ENCODE data around the gene POLRMT.
"Not testable (repeated sequence)": the region's sequence is repeated elsewhere in the genome, so short reads cannot be mapped to it uniquely, and the experiment has no call there.

DNA sequence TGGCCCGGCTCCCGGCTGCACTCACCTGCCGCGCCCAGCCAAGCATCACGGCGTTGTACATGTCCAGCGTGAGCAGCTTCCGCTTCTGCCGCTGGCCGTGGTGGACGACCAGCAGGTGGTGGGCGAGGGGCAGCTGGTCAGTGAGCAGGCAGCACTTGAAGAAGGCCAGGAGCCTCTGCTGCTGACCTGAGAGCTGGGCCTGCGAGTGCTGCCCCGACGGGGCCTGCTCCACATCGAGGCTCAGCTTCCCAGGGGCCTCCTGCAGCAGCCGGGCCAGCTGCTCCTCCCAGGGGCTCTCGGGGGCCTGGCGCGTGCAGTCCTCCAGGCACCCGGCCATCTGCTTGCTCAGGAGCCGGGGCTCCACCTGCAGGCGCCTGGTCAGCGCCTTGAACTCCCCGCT is 3.8 kb downstream of the POLRMT start:
- TF ChIP-seq EZH2 (IDR thresholded peaks at IDR 0.05; ENCODE audit: insufficient read depth, low read length), result not testable (repeated sequence)
- TF ChIP-seq, protein P1, sequence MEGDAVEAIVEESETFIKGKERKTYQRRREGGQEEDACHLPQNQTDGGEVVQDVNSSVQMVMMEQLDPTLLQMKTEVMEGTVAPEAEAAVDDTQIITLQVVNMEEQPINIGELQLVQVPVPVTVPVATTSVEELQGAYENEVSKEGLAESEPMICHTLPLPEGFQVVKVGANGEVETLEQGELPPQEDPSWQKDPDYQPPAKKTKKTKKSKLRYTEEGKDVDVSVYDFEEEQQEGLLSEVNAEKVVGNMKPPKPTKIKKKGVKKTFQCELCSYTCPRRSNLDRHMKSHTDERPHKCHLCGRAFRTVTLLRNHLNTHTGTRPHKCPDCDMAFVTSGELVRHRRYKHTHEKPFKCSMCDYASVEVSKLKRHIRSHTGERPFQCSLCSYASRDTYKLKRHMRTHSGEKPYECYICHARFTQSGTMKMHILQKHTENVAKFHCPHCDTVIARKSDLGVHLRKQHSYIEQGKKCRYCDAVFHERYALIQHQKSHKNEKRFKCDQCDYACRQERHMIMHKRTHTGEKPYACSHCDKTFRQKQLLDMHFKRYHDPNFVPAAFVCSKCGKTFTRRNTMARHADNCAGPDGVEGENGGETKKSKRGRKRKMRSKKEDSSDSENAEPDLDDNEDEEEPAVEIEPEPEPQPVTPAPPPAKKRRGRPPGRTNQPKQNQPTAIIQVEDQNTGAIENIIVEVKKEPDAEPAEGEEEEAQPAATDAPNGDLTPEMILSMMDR (IDR thresholded peaks at IDR 0.05; ENCODE audit: insufficient read depth, low read depth, low read length), result not testable (repeated sequence)

Measured in astrocyte (in vitro differentiated cells and primary cell).